Skeletal muscle tissue (tissue), 4 donors: ENCODE data around the gene AQP3. TPM values are rescaled to one million over a fixed set of nuclear protein-coding genes. Genes with fewer than 3 reads are reported as not detected.
"Not testable (repeated sequence)": the region's sequence is repeated elsewhere in the genome, so short reads cannot be mapped to it uniquely, and the experiment has no call there.

Experiments used
- H3K27ac ChIP-seq: one replicate; pipeline ENCODE4 v1.7.0; 2013; ENCODE audit warnings: mild to moderate bottlenecking, low read depth, low read length, inconsistent platforms
- H3K27me3 ChIP-seq, 3 donors: one replicate each; pipeline ENCODE4 v1.7.0; 2013; ENCODE audit warnings: low read length in 3 of 3; ENCODE audit not compliant: control insufficient read depth in 3 of 3, insufficient read depth in 3 of 3
- H3K36me3 ChIP-seq, 3 donors: one replicate each; pipeline ENCODE4 v1.7.0; 2013; ENCODE audit warnings: low read length in 3 of 3; ENCODE audit not compliant: control insufficient read depth in 3 of 3, insufficient read depth in 3 of 3
- H3K4me1 ChIP-seq, 3 donors: one replicate each; pipeline ENCODE4 v1.7.0; 2013; ENCODE audit warnings: low read length in 3 of 3, mild to moderate bottlenecking in 3 of 3; ENCODE audit not compliant: control insufficient read depth in 3 of 3, insufficient read depth in 3 of 3
- H3K4me3 ChIP-seq, 3 donors: one replicate each; pipeline ENCODE4 v1.7.0; 2013; ENCODE audit warnings: low read length in 3 of 3
- H3K9ac ChIP-seq, 3 donors: one replicate each; pipeline ENCODE4 v1.7.0; 2013; ENCODE audit warnings: low read length in 3 of 3, mild to moderate bottlenecking in 3 of 3, moderate library complexity in 2 of 3, low read depth in 1 of 3
- H3K9me3 ChIP-seq, 3 donors: one replicate each; pipeline ENCODE4 v1.7.0; 2013; ENCODE audit warnings: low read length in 3 of 3; ENCODE audit not compliant: control insufficient read depth in 3 of 3
- total RNA-seq: library from RNA; depleted of rRNA; stranded (reverse); fragments of >200 nt; gene quantifications from one replicate; pipeline ENCODE4 v1.2.3, GENCODE V29; 2014
- donor health status: Osteomylitis.

AQP3 gene
- total RNA-seq, 1 donor from 2014 or later, result 6.8 TPM

DNA sequence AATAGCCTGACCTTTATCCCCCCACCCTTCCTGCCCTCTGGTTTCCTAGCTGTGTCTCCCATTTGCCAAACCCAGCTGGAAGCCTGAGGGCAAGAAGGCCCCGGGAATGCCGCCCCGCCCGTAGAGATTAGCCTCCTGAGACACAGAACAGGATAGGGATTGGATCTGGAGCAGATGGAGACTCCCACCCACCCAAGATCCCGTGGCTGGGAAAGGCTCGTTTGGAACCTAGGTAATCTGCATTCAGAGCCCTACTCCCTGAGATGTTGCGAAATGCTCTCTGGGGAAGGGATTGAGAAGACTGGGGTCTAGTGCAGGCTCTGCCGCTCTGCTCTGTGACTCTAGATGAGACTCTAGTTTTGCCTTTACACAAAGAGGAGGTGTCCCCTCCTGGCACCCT is 10.9 kb downstream of the AQP3 start:
- H3K4me1 ChIP-seq, result peaks cover 0 to 17% (median 0%) of the 10 kb centered on the region in 3 donors
- H3K9me3 ChIP-seq, result no peaks in the 10 kb centered on the region
- no peak overlapping the region for H3K27ac ChIP-seq
- H3K36me3 ChIP-seq, result no peaks in the 10 kb centered on the region
- H3K9ac ChIP-seq, result no peak overlapping the region
- H3K27me3 ChIP-seq, result peaks cover 0 to 24% (median 11%) of the 10 kb centered on the region in 3 donors
- H3K4me3 ChIP-seq, result no peak overlapping the region

DNA sequence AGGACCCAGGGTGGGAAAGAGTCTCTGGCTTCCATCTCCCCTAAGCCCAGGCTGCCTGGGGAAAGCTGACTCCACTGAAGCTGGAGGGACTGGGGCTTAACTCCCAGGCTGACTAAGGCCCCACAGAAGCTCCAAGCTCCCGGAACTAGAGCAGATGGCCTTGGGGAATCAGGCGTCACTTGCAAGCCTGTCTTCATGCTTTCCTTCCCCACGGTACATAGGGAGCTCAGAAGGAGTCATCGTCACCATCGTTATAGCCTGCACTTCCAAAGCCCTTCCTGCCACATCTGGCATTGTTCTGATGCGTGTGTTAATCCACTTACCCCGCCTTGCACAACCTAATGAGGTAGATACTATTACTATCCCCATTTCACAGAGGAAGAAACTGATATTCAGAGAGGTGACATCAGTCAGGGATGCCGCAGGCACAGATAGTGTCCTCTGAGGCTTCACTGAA is 11.5 kb downstream of the AQP3 start:
- Histone ChIP-seq H3K27me3 (peaks cover 0 to 24% (median 11%) of the 10 kb centered on the region in 3 donors), H3K36me3 (no peaks in the 10 kb centered on the region), H3K4me1 (peaks cover 0 to 17% (median 4%) of the 10 kb centered on the region in 3 donors), H3K27ac (no peak overlapping the region), H3K9me3 (no peaks in the 10 kb centered on the region), H3K4me3 (no peak overlapping the region), H3K9ac (no peak overlapping the region)

DNA sequence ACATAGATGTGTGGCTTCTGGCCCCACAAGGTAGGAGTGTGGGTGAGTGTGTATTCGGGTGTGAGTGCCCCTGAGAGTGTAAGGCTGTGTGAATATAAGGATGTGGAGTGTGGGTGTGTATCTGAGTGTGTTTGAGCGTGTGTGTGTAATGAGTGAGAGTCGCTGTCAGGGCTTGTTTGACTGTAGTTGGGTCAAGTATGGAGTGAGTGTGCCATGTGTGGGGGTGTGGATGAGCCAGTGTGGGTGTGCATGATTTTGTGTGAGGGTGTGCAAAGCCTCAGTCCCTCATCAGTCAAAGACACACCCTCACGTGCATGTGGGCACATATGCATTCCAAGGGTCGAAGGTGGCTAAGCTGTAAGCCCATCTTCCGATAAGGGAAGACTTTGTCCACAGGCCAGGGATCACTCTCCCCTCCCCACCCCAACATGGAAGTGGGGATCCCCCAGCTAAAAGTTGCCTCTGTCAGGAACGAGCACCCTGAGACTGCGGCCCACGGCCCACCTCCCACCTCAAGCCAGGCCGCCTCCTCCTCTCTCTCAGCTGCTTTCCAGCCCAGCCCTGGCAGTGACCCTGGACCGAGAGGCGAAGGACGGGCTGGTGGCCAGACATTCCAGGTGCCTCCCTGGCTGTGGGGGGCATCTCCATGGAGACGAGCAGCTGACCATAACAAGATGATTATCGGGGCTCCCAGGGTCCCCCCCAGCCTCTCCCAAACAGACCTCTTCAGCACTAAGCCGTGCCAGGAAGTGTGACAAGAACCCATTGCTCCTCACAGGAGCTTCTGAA is 12.9 kb downstream of the AQP3 start:
- Histone ChIP-seq H3K9me3 (no peaks in the 10 kb centered on the region), H3K36me3 (no peaks in the 10 kb centered on the region), H3K27ac (no peak overlapping the region), H3K9ac (no peak overlapping the region), H3K27me3 (peaks cover 0 to 24% (median 11%) of the 10 kb centered on the region in 3 donors), H3K4me3 (no peak overlapping the region), H3K4me1 (peaks cover 0 to 16% (median 6%) of the 10 kb centered on the region in 3 donors)

DNA sequence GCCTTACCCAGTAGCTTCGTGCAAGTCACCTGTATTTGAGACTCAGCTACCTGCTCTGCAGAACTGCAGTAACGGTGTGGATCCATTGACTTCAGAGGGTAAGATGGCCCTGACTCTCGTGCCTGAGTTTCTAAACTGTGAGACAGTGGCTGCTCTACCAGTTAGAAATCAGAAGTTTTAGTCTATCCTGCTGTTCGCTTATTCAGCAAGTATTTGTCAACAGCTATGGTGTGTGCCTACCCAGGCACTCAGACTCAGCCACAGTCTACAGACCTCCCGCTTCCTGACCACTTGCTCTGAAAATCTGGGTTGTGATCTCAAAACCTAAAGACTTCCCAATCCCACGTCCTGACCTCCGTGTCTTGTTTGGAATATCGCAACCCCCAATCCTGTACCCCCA is 13.5 kb downstream of the AQP3 start:
- Histone ChIP-seq H3K9ac (no peak overlapping the region), H3K27me3 (peaks cover 0 to 22% (median 11%) of the 10 kb centered on the region in 3 donors), H3K4me3 (no peak overlapping the region), H3K9me3 (no peaks in the 10 kb centered on the region), H3K27ac (no peak overlapping the region), H3K36me3 (no peaks in the 10 kb centered on the region), H3K4me1 (peaks cover 0 to 12% (median 6%) of the 10 kb centered on the region in 3 donors)

DNA sequence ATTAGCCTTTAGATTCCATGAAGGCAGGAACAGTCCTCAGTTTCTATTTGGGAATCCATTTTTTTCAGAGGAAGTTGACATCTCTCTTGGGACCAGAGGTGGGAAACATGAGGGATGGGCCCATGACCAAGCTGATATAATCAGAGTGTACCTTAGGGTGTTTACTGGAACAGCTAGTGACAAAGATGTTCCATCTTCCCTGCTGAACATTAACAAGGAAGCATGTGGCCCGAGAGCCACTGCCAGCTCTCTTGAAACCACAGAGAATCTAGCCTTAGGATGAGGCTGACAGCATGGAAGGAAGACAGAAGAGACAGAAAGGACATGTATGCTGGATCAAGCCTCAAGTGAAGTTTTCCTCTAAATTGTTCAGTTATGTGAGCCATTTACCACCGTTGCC is 16.0 kb downstream of the AQP3 start:
- Histone ChIP-seq H3K27ac (no peak overlapping the region), H3K9ac (no peak overlapping the region), H3K9me3 (no peaks in the 10 kb centered on the region), H3K36me3 (no peaks in the 10 kb centered on the region), H3K4me3 (no peak overlapping the region), H3K27me3 (peaks cover 0 to 21% (median 11%) of the 10 kb centered on the region in 3 donors), H3K4me1 (peaks cover 0 to 6% (median 6%) of the 10 kb centered on the region in 3 donors)

DNA sequence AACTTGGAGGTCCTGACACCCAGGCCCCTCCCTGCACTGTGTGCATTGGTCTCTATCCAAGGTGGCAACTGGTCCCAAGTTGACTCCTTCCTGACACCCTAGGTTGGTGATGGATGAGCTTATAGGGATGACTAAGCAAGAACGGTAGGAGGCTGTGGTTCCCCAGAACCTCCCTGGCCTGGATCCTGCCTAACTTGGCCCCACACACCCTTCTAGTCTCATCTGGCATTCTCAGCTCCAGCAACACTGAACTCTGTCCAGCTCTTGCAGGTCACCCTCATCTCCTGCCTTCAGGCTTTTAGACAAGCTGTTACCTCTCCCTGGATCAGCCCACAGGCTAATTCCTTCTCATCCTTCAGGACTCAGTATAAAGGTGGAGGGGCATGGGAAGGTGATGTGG is 16.5 kb downstream of the AQP3 start:
- no peak overlapping the region for H3K9ac ChIP-seq
- no peak overlapping the region for H3K4me3 ChIP-seq
- H3K36me3 ChIP-seq, result no peaks in the 10 kb centered on the region
- H3K27me3 ChIP-seq, result peaks cover 0 to 18% (median 11%) of the 10 kb centered on the region in 3 donors
- H3K9me3 ChIP-seq, result no peaks in the 10 kb centered on the region
- H3K4me1 ChIP-seq, result peaks cover 0 to 6% (median 5%) of the 10 kb centered on the region in 3 donors
- no peak overlapping the region for H3K27ac ChIP-seq

DNA sequence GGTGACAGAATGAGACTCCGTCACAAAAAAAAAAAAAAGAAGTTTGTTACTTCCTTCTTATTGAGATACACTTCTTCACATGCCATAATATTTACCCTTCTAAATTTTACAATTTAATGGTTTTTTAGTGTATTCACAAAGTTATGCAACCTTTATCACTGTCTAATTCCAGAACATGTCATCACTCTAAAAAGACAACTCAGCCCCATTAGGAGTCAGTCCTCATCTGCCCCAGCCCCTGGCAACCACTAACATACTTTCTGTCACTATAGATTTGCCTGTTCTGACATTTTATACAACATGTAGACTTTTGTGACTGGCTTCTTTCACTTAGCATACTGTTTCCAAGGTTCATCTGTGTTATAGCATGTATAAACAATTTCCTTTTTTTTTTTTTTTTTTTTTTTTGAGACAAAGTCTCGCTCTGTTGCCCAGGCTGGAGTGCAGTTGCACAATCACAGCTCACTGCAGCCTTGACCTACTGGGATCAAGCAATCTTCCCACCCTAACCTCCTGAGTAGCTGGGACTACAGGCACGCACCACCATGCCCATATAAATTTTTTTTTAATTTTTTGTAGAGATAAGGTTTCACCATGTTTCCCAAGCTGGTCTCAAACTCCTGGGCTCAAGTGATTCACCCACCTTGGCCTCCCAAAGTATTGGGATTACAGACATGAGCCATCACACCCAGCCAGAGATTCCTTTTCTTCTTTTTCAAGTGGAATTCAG is 18.0 kb downstream of the AQP3 start:
- H3K27ac ChIP-seq, result no peak overlapping the region
- no peak overlapping the region for H3K4me3 ChIP-seq
- peaks cover 0 to 4% (median 1%) of the 10 kb centered on the region in 3 donors for H3K27me3 ChIP-seq
- H3K36me3 ChIP-seq, result no peaks in the 10 kb centered on the region
- peaks cover 0 to 6% (median 5%) of the 10 kb centered on the region in 3 donors for H3K4me1 ChIP-seq
- no peak overlapping the region for H3K9ac ChIP-seq
- no peaks in the 10 kb centered on the region for H3K9me3 ChIP-seq

DNA sequence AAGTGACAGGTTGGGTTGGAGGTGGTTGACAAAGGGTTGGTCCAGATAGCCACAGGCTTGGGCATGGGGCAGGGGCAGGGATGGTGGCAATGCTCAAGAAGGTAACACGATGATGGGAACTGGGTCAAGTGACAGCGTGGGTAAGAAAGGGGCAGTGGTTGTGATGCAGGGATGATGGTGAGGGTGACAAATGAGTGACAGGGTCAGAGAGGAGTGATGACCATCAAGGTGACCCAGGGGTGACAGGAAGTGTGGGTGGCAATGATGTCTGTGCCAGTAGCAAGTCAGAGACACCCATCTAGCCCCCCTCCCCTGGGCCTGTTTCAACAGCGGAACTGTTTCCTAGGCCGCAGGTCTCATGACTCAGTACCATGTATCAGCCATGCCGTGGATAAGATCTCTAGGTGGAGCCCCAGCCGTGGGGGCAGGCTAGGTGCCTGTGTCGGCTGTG is 20.5 kb downstream of the AQP3 start:
- H3K4me3 ChIP-seq, result no peak overlapping the region
- H3K36me3 ChIP-seq, result no peaks in the 10 kb centered on the region
- no peak overlapping the region for H3K27ac ChIP-seq
- no peak overlapping the region for H3K9ac ChIP-seq
- no peaks in the 10 kb centered on the region for H3K27me3 ChIP-seq
- H3K4me1 ChIP-seq, result peaks cover 0 to 6% (median 5%) of the 10 kb centered on the region in 3 donors
- H3K9me3 ChIP-seq, result no peaks in the 10 kb centered on the region

DNA sequence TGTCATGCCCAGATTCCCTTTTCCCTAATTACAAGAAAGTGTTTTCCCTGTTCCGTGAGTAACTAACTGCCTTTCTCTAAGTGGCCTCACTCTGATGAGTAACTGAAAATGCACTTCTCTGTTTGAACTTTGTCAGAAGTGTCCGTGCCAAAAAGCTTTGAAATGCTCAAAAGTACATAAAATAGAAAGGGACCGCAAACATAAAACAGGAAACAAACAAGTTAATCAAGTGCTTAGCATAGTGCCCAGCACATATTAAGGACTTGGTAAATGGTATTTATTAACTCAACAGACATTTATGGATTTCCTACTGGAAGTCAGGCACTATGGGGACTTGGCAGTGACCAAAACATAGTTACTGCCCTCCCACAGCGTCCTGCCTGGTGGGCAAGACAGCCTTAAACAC is 22.3 kb downstream of the AQP3 start:
- no peaks in the 10 kb centered on the region for H3K27me3 ChIP-seq
- H3K9me3 ChIP-seq, result no peaks in the 10 kb centered on the region
- no peak overlapping the region for H3K27ac ChIP-seq
- no peak overlapping the region for H3K9ac ChIP-seq
- H3K36me3 ChIP-seq, result no peaks in the 10 kb centered on the region
- no peaks in the 10 kb centered on the region for H3K4me1 ChIP-seq
- H3K4me3 ChIP-seq, result no peak overlapping the region

DNA sequence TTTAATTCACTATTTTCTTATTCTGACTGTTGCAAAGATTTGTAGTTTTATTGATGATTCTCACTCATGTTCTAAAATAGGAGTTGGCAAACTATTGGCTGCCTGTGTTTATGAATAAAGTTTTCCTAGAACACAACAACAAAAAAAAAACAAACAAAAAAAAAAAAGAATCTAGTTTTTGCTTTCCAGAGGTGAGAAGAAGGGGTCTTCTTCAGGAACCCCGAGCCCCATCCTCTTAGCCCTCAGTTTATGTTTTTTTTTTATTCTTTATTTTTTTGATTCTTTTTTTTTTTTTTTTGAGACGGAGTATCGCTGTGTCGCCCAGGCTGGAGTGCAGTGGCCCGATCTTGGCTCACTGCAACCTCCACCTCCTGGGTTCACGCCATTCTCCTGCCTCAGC is 22.9 kb downstream of the AQP3 start:
- not testable (repeated sequence) for H3K9me3 ChIP-seq, H3K27me3 ChIP-seq, H3K36me3 ChIP-seq, H3K9ac ChIP-seq, H3K4me3 ChIP-seq, H3K4me1 ChIP-seq, H3K27ac ChIP-seq
